ENCODE data around the gene SPRING1.
A peak's percentile ranks its signal among the peaks of the same experiment; 100 is the strongest.

The SPRING1 gene

DNA sequence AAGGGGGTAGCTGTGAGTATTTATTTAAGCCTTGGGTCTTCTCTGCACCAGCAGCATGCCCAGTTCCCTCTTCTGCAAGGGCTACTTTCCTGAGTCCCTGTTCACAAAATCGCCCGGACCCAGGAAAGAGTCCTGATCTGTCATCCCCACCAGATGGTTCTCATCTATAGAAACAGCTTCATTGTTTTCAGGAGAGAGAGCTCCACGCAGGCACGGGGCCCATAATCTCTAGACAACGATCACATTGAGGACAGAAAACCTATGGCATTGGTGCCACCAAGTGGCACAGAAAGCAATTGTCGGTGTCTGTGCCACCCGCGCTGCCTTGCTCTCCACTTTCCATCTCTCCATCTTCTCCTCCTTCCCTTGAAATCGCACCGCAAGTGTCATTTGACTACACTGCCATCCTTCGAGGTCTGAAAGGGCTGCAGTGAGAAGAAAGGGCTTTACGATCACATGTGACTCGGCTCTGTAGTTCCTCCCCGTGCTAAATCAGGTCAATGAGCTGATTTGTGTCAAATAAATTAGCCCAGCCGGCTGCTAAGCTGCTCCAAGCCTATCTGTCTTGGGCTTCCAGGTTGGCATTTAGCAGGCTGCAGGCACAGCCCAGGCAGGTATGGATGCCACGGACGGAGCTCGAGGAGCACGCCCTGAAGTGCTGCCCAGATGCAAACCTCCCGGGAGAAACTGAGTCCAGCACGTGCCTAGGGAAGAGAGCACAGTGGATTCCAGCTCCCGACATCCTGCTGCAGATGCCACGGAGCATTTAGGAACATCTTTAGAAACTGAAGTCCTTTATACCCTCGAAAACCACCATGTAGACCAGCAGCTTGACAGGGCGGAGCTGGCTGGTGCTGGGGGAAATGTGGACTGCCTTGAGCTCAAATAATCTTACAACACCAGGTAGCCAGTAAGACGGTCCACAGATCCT, 28.8 kb downstream of the SPRING1 start:
- H3K4me3 ChIP-seq (ENCODE audit: low read length), result peak overlapping the region; percentile 27
- DNase-seq (ENCODE audit: low read depth), result no peak

DNA sequence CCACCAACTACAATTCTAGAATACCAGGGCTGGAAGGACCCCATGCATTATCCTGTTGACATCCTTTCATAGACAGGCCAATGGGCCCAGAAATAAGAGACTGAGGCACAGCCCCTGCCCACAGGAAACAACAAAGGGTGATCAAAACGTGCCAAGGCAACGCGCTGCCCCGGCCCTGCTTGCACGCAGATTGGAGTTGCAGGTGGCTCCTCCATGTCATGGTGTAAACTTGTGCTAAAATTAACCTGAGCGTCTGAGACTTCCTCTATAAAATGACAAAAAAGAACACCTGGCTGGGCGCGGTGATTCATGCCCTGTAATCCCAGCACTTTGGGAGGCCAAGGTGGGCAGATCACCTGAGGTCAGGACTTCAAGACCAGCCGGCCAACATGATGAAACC, 30.1 kb downstream of the SPRING1 start:
- TF ChIP-seq, protein P1, sequence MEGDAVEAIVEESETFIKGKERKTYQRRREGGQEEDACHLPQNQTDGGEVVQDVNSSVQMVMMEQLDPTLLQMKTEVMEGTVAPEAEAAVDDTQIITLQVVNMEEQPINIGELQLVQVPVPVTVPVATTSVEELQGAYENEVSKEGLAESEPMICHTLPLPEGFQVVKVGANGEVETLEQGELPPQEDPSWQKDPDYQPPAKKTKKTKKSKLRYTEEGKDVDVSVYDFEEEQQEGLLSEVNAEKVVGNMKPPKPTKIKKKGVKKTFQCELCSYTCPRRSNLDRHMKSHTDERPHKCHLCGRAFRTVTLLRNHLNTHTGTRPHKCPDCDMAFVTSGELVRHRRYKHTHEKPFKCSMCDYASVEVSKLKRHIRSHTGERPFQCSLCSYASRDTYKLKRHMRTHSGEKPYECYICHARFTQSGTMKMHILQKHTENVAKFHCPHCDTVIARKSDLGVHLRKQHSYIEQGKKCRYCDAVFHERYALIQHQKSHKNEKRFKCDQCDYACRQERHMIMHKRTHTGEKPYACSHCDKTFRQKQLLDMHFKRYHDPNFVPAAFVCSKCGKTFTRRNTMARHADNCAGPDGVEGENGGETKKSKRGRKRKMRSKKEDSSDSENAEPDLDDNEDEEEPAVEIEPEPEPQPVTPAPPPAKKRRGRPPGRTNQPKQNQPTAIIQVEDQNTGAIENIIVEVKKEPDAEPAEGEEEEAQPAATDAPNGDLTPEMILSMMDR (conservative IDR thresholded peaks at IDR 0.05; ENCODE audit: low read depth, low read length), result no peak
- H3K4me3 ChIP-seq (ENCODE audit: low read length), result no peak overlapping the region
- no peak for DNase-seq (ENCODE audit: low read depth)

More for the DNA sequence above, 28.8 kb downstream of the SPRING1 start:
- TF ChIP-seq, protein P1 (conservative IDR thresholded peaks at IDR 0.05; ENCODE audit: low read depth, low read length), result peak; percentile 61

DNA sequence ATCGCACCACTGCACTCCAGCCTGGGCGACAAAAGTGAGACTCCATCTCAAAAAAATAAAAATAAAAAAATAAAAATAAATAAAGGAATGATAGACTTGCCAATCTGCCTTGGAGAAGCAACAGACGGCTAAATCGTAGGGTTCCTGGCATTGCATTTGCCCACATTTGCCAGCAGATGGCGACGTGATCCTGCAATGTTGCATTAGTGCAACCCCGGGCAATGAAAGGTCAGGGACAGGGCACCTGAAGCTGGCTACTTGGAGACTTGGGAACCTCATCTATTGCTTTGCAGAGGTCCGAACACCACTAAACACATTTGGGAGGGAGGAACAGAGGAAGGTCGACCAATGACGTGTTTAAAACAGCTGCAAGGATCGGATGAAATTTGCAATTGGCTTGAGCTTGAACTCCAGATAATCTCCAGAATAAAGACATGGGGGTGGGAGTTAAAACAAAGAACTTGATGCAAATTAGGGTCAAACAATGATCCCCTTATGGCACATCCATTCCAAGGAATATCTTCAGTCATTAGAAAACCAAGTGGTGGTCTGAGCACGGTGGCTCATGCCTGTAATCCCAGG, 34.6 kb downstream of the SPRING1 start:
- no peak overlapping the region for H3K4me3 ChIP-seq (ENCODE audit: low read length)
- TF ChIP-seq, protein P1 (conservative IDR thresholded peaks at IDR 0.05; ENCODE audit: low read depth, low read length), result peak; percentile 94
- DNase-seq (ENCODE audit: low read depth), result no peak

DNA sequence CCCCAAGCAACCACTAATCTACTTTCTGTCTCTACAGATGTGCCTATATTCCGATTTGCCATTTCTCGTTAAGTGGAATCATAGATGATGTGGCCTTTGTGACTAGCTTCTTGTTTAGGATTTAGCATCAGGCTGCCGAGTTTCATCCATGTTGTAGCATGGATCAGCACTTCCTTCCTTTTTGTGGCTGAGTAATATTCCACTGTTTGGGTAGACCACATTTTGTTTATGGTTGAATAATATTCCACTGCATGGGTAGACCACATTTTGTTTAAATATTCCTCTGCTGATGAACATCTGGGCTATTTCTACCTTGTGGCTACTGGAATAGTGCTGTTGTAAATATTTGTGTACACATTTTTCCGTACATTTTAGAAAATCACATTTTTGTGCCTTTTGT, 36.4 kb downstream of the SPRING1 start:
- TF ChIP-seq, protein P1 (conservative IDR thresholded peaks at IDR 0.05; ENCODE audit: low read depth, low read length), result no peak
- no peak overlapping the region for H3K4me3 ChIP-seq (ENCODE audit: low read length)
- DNase-seq (ENCODE audit: low read depth), result no peak

DNA sequence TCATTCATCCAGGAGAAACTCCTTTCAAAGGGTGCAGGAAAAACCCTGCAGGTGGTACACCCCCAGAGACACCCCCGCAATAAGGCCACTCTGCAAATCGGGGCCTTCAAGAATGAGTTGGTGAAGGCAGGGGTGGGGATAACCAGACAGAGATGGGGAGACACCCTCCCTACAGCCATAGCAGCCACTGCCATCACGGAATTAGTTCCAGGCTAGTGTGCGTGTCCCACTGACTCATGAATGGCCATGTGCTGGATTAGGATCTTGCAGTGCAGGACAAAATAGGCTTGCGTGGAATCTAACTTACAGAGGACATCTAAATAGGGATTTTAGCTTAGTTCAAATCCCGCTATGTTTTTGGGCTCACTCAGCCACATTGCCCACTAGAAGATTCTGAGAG, 37.8 kb downstream of the SPRING1 start:
- TF ChIP-seq, protein P1 (conservative IDR thresholded peaks at IDR 0.05; ENCODE audit: low read depth, low read length), result no peak
- no peak for DNase-seq (ENCODE audit: low read depth)
- no peak overlapping the region for H3K4me3 ChIP-seq (ENCODE audit: low read length)

DNA sequence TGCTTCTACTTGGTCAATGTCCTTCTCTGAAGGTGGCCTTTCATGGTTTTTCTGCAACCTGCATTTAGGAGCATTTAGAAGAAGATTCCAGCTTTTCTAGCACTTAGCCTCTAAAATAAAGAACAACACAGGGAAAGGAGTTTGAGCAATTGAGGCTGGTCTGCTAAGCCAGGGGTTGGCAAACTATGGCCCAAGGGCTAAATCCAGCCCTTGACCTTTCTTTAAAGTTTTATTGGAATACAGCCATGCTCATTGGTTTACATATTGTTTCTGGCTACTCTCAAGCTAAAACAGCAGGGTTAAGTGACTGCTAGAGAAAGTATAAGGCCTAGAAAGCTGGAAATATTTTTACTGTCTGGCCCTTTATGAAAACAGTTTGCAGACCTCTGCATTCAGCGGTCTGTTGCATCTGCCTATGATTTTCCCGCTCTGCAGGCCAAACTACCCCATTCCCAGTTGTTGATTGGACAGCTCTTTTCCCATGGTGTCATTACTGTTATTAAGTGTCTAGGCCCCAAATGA, 39.3 kb downstream of the SPRING1 start:
- H3K4me3 ChIP-seq (ENCODE audit: low read length), result no peak overlapping the region
- DNase-seq (ENCODE audit: low read depth), result no peak
- TF ChIP-seq, protein P1 (conservative IDR thresholded peaks at IDR 0.05; ENCODE audit: low read depth, low read length), result no peak
